Activated T-helper 17 cell treated with anti-CD3 and anti-CD28 coated beads, Interleukin-2, amount 50 U/mL, for 72 hours (primary cell): ENCODE data around the gene USP15. TPM values are rescaled to one million over a fixed set of nuclear protein-coding genes. Genes with fewer than 3 reads are reported as not detected.
A peak's percentile ranks its signal among the peaks of the same experiment; 100 is the strongest.

ENCODE experiments used
- ATAC-seq: fragments of 150-1000 bp; cut with Tn5 transposase; replicated peaks from 2 replicates; pipeline ENCODE4 v1.10.0; 2021; ENCODE audit warnings: mild to moderate bottlenecking, moderate library complexity
- H3K27ac Mint-ChIP-seq: one replicate; pipeline ENCODE4 v1.8.0; 2022; ENCODE audit warnings: mixed read lengths
- H3K27me3 Mint-ChIP-seq: one replicate; pipeline ENCODE4 v1.8.0; 2022; ENCODE audit warnings: mixed read lengths
- H3K36me3 Mint-ChIP-seq: one replicate; pipeline ENCODE4 v1.8.0; 2022; ENCODE audit warnings: low read depth, mild to moderate bottlenecking, mixed read lengths
- H3K4me1 Mint-ChIP-seq: one replicate; pipeline ENCODE4 v1.8.0; 2022; ENCODE audit warnings: mixed read lengths
- H3K4me3 Mint-ChIP-seq: one replicate; pipeline ENCODE4 v1.8.0; 2022; ENCODE audit warnings: mild to moderate bottlenecking, mixed read lengths
- H3K9me3 Mint-ChIP-seq: one replicate; pipeline ENCODE4 v1.8.0; 2022; ENCODE audit warnings: mixed read lengths
- total RNA-seq, 2 donors: library from RNA; stranded (reverse); gene quantifications; one replicate each; pipeline ENCODE4 v1.2.3, GENCODE V29; 2022

The USP15 gene
- total RNA-seq, 2 donors from 2014 or later = 83.4 to 113 TPM

- H3K27me3 Mint-ChIP-seq = no peaks in the 10 kb centered on the region
- peak overlapping the region; percentile 28 for H3K4me3 Mint-ChIP-seq
- peaks cover 58% of the 10 kb centered on the region for H3K4me1 Mint-ChIP-seq
- H3K36me3 Mint-ChIP-seq = peaks cover 38% of the 10 kb centered on the region
- ATAC-seq = no peak
- no peaks in the 10 kb centered on the region for H3K9me3 Mint-ChIP-seq
- no peak overlapping the region for H3K27ac Mint-ChIP-seq
These were observed 22.0 kb downstream of the USP15 start for GRCh38 chr12:62282057-62282774.

GRCh38 chr12:62284749-62285148, 24.5 kb downstream of the USP15 start:
- Mint-ChIP-seq H3K9me3 (no peaks in the 10 kb centered on the region), H3K27ac (no peak overlapping the region), H3K4me1 (peaks cover 74% of the 10 kb centered on the region), H3K27me3 (no peaks in the 10 kb centered on the region), H3K4me3 (no peak overlapping the region), H3K36me3 (peaks cover 52% of the 10 kb centered on the region)
- peak; percentile 71 for ATAC-seq

- Mint-ChIP-seq H3K27ac (peak overlapping the region; percentile 15), H3K4me1 (peaks cover 73% of the 10 kb centered on the region), H3K4me3 (peak overlapping the region; percentile 7)
These were observed 25.1 kb downstream of the USP15 start for GRCh38 chr12:62285284-62285683.

GRCh38 chr12:62288328-62288727, 28.1 kb downstream of the USP15 start:
- H3K9me3 Mint-ChIP-seq = no peaks in the 10 kb centered on the region

More at GRCh38 chr12:62285284-62285683, 25.1 kb downstream of the USP15 start:
- no peaks in the 10 kb centered on the region for H3K27me3 Mint-ChIP-seq
- peaks cover 56% of the 10 kb centered on the region for H3K36me3 Mint-ChIP-seq
- no peak for ATAC-seq
- H3K9me3 Mint-ChIP-seq = no peaks in the 10 kb centered on the region

GRCh38 chr12:62290846-62291245, 30.6 kb downstream of the USP15 start:
- peak overlapping the region; percentile 15 for H3K27ac Mint-ChIP-seq
- H3K9me3 Mint-ChIP-seq = no peaks in the 10 kb centered on the region

More at GRCh38 chr12:62288328-62288727, 28.1 kb downstream of the USP15 start:
- no peak for ATAC-seq
- Mint-ChIP-seq H3K27ac (peak overlapping the region; percentile 1), H3K4me1 (peaks cover 73% of the 10 kb centered on the region), H3K36me3 (peaks cover 61% of the 10 kb centered on the region), H3K27me3 (no peaks in the 10 kb centered on the region), H3K4me3 (peak overlapping the region; percentile 4)

GRCh38 chr12:62291864-62292760, 31.9 kb downstream of the USP15 start:
- Mint-ChIP-seq H3K27me3 (no peaks in the 10 kb centered on the region), H3K4me3 (peak overlapping the region; percentile 47), H3K27ac (peak overlapping the region; percentile 34), H3K9me3 (no peaks in the 10 kb centered on the region), H3K36me3 (peaks cover 70% of the 10 kb centered on the region), H3K4me1 (peaks cover 65% of the 10 kb centered on the region)
- peak; percentile 92 for ATAC-seq

More at GRCh38 chr12:62290846-62291245, 30.6 kb downstream of the USP15 start:
- Mint-ChIP-seq H3K4me1 (peaks cover 74% of the 10 kb centered on the region), H3K27me3 (no peaks in the 10 kb centered on the region), H3K36me3 (peaks cover 70% of the 10 kb centered on the region), H3K4me3 (peak overlapping the region; percentile 47)
- peak; percentile 44 for ATAC-seq

- no peak overlapping the region for H3K4me3 Mint-ChIP-seq
- H3K9me3 Mint-ChIP-seq = no peaks in the 10 kb centered on the region
- peak overlapping the region; percentile 34 for H3K27ac Mint-ChIP-seq
- peaks cover 70% of the 10 kb centered on the region for H3K36me3 Mint-ChIP-seq
- peaks cover 64% of the 10 kb centered on the region for H3K4me1 Mint-ChIP-seq
- no peaks in the 10 kb centered on the region for H3K27me3 Mint-ChIP-seq
- ATAC-seq = no peak
These were observed 32.6 kb downstream of the USP15 start for GRCh38 chr12:62292761-62293344.

GRCh38 chr12:62294378-62294777, 34.2 kb downstream of the USP15 start:
- ATAC-seq = no peak
- no peaks in the 10 kb centered on the region for H3K9me3 Mint-ChIP-seq
- no peaks in the 10 kb centered on the region for H3K27me3 Mint-ChIP-seq
- peaks cover 70% of the 10 kb centered on the region for H3K36me3 Mint-ChIP-seq
- H3K4me1 Mint-ChIP-seq = peaks cover 52% of the 10 kb centered on the region
- no peak overlapping the region for H3K27ac Mint-ChIP-seq
- H3K4me3 Mint-ChIP-seq = no peak overlapping the region

- H3K4me1 Mint-ChIP-seq = peaks cover 49% of the 10 kb centered on the region
These were observed 35.8 kb downstream of the USP15 start for GRCh38 chr12:62296001-62296400.

GRCh38 chr12:62297321-62297720, 37.1 kb downstream of the USP15 start:
- peaks cover 84% of the 10 kb centered on the region for H3K36me3 Mint-ChIP-seq
- H3K4me3 Mint-ChIP-seq = no peak overlapping the region
- no peak for ATAC-seq
- no peaks in the 10 kb centered on the region for H3K9me3 Mint-ChIP-seq
- H3K4me1 Mint-ChIP-seq = peaks cover 40% of the 10 kb centered on the region
- peak overlapping the region; percentile 37 for H3K27ac Mint-ChIP-seq
- no peaks in the 10 kb centered on the region for H3K27me3 Mint-ChIP-seq

More at GRCh38 chr12:62296001-62296400, 35.8 kb downstream of the USP15 start:
- Mint-ChIP-seq H3K27me3 (no peaks in the 10 kb centered on the region), H3K9me3 (no peaks in the 10 kb centered on the region), H3K4me3 (no peak overlapping the region), H3K27ac (no peak overlapping the region), H3K36me3 (peaks cover 74% of the 10 kb centered on the region)
- ATAC-seq = no peak

- no peak overlapping the region for H3K4me3 Mint-ChIP-seq
- H3K9me3 Mint-ChIP-seq = no peaks in the 10 kb centered on the region
- H3K4me1 Mint-ChIP-seq = peaks cover 38% of the 10 kb centered on the region
- H3K36me3 Mint-ChIP-seq = peaks cover 99% of the 10 kb centered on the region
- no peak overlapping the region for H3K27ac Mint-ChIP-seq
- H3K27me3 Mint-ChIP-seq = no peaks in the 10 kb centered on the region
- ATAC-seq = no peak
These were observed 39.4 kb downstream of the USP15 start for GRCh38 chr12:62299617-62300016.

- peaks cover 99% of the 10 kb centered on the region for H3K36me3 Mint-ChIP-seq
- no peak overlapping the region for H3K4me3 Mint-ChIP-seq
- no peak overlapping the region for H3K27ac Mint-ChIP-seq
- H3K9me3 Mint-ChIP-seq = no peaks in the 10 kb centered on the region
- no peaks in the 10 kb centered on the region for H3K27me3 Mint-ChIP-seq
- no peak for ATAC-seq
- peaks cover 32% of the 10 kb centered on the region for H3K4me1 Mint-ChIP-seq
These were observed 41.0 kb downstream of the USP15 start for GRCh38 chr12:62301080-62301798.

- ATAC-seq = no peak
- H3K27me3 Mint-ChIP-seq = no peaks in the 10 kb centered on the region
- H3K4me3 Mint-ChIP-seq = no peak overlapping the region
- peaks cover 32% of the 10 kb centered on the region for H3K4me1 Mint-ChIP-seq
- no peaks in the 10 kb centered on the region for H3K9me3 Mint-ChIP-seq
- H3K27ac Mint-ChIP-seq = no peak overlapping the region
- peaks cover 99% of the 10 kb centered on the region for H3K36me3 Mint-ChIP-seq
These were observed 41.6 kb downstream of the USP15 start for GRCh38 chr12:62301799-62302133.

- no peaks in the 10 kb centered on the region for H3K9me3 Mint-ChIP-seq
- no peak for ATAC-seq
- peaks cover 27% of the 10 kb centered on the region for H3K4me1 Mint-ChIP-seq
- no peak overlapping the region for H3K4me3 Mint-ChIP-seq
- H3K36me3 Mint-ChIP-seq = peaks cover 99% of the 10 kb centered on the region
- H3K27ac Mint-ChIP-seq = no peak overlapping the region
- no peaks in the 10 kb centered on the region for H3K27me3 Mint-ChIP-seq
These were observed 44.4 kb downstream of the USP15 start for GRCh38 chr12:62304560-62304959.
